Activated CD8-positive, alpha-beta memory T cell treated with anti-CD3 and anti-CD28 coated beads for 48 hours (primary cell): ENCODE data around the gene NCR1.
"Not testable (repeated sequence)": the region's sequence is repeated elsewhere in the genome, so short reads cannot be mapped to it uniquely, and the experiment has no call there.

ENCODE experiments used
- DNase-seq, 3 experiments: peaks; one replicate each; pipeline ENCODE4 v3.0.0-alpha.2; 2020; ENCODE audit warnings: low read depth in 2 of 3, low spot score in 2 of 3

The NCR1 gene

GRCh38 chr19:54906819-54907218 lies 871 bp downstream of the NCR1 start:
- DNase-seq = no peak

GRCh38 chr19:54907899-54908298 lies 2.0 kb downstream of the NCR1 start:
- DNase-seq = not testable (repeated sequence)

- no peak for DNase-seq
These were observed 10.9 kb downstream of the NCR1 start for GRCh38 chr19:54916822-54917221.

- no peak for DNase-seq
These were observed 12.6 kb downstream of the NCR1 start for GRCh38 chr19:54918499-54918898.

- not testable (repeated sequence) for DNase-seq
These were observed 14.0 kb downstream of the NCR1 start for GRCh38 chr19:54919646-54920563.

GRCh38 chr19:54921082-54921481 lies 15.1 kb downstream of the NCR1 start:
- no peak for DNase-seq

- no peak for DNase-seq
These were observed 17.3 kb downstream of the NCR1 start for GRCh38 chr19:54923276-54923675.

GRCh38 chr19:54928299-54928698 lies 22.4 kb downstream of the NCR1 start:
- DNase-seq = no peak

- DNase-seq = no peak
These were observed 32.0 kb downstream of the NCR1 start for GRCh38 chr19:54937926-54938325.

GRCh38 chr19:54938906-54939305 lies 33.0 kb downstream of the NCR1 start:
- DNase-seq = no peak

- not testable (repeated sequence) for DNase-seq
These were observed 33.6 kb downstream of the NCR1 start for GRCh38 chr19:54939538-54939937.

- not testable (repeated sequence) for DNase-seq
These were observed 37.9 kb downstream of the NCR1 start for GRCh38 chr19:54943772-54944361.

GRCh38 chr19:54947381-54947780 lies 41.4 kb downstream of the NCR1 start, which contains the start of gene NLRP7:
TSS of gene NLRP7 (minus strand) at chr19:54947530.
- no peak for DNase-seq

- DNase-seq = no peak
These were observed 43.5 kb downstream of the NCR1 start for GRCh38 chr19:54949412-54949811.

- not testable (repeated sequence) for DNase-seq
These were observed 44.6 kb downstream of the NCR1 start for GRCh38 chr19:54950580-54950979.

GRCh38 chr19:54952591-54953344 lies 46.8 kb downstream of the NCR1 start:
- no peak for DNase-seq

- not testable (repeated sequence) for DNase-seq
These were observed 47.4 kb downstream of the NCR1 start for GRCh38 chr19:54953345-54953713.

GRCh38 chr19:54955376-54955775 lies 49.4 kb downstream of the NCR1 start:
- DNase-seq = no peak

GRCh38 chr19:54959840-54960239 lies 53.9 kb downstream of the NCR1 start:
- DNase-seq = no peak
